ENCODE data around the gene PHTF2.
A peak's percentile ranks its signal among the peaks of the same experiment; 100 is the strongest.
"Not testable (repeated sequence)": the region's sequence is repeated elsewhere in the genome, so short reads cannot be mapped to it uniquely, and the experiment has no call there.

PHTF2 gene

DNA sequence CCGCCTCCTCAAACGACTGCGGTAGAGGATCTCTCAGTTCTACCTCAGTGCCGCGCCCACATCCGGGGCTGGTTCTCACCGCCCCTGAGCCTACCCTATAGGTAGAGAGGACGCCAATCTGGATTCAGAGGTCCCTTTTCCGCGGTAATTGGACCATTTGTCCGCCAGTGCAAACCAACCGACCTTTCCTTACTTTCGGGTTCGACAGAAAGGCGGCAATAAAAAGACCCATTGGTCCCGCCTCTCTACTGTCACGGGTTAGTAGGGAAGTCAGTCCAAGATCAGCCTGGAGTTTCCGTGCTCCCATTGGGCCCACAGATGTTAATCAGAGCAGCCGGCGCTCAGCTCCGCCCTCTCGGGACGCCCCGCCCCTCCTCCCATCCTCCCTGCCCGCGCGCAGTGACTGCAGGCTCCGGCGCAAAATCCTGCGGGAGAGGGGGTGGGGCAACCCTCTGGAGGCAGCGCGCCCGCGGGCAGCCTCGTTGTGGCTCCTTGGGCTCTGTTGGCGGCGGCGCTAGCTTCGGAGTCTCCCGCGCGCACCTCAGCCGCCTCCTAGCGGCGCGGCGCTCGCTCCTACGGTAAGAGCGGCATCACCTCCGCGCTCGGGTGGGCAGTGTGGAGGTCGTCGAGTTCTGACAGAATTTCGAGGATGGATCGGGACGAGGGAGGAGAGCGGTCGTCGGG lies at the start of gene PHTF2, which contains the start of gene TMEM60:
TSS of gene PHTF2 (plus strand) at position 380 of the 684 bp plus-strand sequence.
TSS of gene TMEM60 (minus strand) at position 41 of the 684 bp plus-strand sequence. CDS start 4,061 bp downstream, outside the sequence.
- peak; percentile 94 for DNase-seq

GRCh38 chr7:77752016-77752415 lies 46.6 kb upstream of the PHTF2 start:
- DNase-seq, result peak; percentile 7

DNA sequence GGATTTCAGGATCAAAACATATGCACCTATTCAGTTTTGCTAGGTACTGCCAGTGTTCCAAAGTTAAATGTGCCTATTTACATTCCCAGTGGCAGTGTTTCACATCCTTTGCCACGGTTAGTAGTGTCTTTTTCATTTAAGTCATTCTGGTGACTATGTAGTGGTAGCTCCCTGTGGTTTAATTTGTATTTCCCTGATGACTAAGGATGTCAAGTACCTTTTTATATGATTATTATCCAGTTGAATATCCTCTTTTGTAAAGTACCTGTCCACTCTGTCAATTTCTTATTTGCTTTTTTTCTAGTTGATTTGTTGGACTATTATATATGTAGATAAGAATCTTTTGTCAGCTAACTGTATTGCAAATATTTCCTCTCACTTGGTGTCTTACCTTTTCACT lies 45.4 kb upstream of the PHTF2 start:
- no peak for DNase-seq

GRCh38 chr7:77757589-77757988 lies 41.0 kb upstream of the PHTF2 start:
- DNase-seq, result no peak

- DNase-seq, result peak; percentile 82
Observed at GRCh38 chr7:77759294-77759889, 39.2 kb upstream of the PHTF2 start.

DNA sequence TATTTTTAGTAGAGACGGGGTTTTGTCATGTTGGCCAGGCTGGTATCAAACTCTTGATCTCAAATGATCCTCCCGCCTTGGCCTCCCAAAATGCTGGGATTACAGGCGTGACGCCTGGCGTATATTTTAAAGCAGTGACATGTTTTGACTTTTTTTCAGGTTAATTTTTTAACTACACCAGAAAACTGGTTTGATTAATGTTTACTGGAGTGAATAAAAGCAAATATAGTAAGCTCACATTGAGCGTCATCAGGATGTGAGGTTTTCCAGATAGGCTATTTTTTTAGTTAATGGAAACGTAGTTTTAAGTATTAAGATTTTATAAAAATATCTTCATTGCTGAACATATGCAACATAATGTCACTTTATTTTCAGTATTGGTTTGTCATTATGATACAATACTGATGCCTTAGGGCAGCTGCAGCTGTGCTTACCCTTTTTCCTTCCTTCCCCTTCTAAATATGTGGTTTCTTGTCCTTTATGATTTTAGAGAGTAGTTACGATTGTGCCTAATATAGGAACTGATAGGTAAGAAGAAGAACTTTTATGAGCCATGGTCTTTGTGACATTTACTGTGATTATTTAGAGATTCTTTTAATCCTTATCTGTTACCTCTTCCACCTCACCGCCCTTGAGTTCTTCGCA lies 37.6 kb upstream of the PHTF2 start:
- DNase-seq, result no peak

- DNase-seq, result no peak
Observed at GRCh38 chr7:77765481-77765880, 33.1 kb upstream of the PHTF2 start.

DNA sequence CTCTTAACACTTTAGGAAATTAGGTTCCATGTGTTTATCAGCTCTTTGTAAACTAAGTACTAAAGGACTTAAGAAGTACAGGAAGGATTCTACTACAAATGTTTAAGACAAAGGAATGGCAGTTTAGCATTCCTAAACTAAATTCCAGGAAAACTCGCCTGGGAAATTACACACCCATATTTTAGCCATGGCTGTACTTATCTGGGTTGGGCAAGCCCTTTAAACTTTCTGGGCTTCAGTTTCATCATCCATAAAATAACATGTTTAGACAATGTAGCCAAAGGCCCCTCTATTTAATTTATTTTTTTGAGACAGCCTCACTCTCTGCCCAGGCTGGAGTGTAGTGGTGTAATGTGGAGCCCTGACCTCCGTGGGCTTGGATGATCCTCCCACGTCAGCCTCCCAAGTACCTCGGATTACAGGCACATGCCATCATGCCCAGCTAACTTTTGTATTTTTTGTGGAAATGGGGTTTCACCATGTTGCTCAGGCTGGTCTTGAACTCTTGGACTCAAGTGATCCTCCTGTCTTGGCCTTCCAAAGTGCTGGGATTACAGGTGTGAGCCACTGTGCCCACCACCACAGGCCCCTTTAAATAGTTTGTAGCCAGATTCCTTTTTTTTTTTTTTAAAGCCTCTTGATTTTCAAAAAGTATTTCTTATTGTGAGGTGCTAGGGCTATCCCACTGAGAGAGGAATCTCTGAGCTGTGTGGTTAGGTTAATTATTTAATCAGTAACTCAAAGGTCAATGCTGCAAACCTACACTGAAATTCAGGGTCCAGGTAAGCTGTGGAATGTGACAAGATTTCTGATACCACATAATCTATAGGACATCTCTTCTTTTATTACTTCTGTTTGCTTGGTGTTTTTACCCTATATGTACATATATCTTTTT lies 32.4 kb upstream of the PHTF2 start:
- no peak for DNase-seq

- DNase-seq, result no peak
Observed at GRCh38 chr7:77766801-77767605, 31.6 kb upstream of the PHTF2 start.

GRCh38 chr7:77770316-77770715 lies 28.3 kb upstream of the PHTF2 start:
- DNase-seq, result no peak

GRCh38 chr7:77771901-77772300 lies 26.7 kb upstream of the PHTF2 start:
- DNase-seq, result no peak

DNA sequence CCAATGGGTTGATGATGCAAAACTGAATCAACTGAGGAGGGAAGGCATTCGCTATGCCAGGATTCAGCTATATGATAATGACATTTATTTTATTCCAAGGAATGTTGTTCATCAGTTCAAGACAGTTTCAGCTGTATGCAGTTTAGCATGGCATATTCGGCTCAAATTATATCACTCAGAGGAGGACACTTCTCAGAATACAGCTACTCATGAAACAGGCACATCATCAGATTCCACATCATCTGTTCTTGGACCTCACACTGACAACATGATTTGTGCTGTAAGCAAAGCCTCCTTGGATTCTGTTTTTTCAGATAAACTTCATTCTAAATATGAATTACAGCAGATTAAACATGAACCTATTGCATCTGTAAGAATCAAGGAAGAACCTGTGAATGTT lies 20.0 kb upstream of the PHTF2 start:
- no peak for DNase-seq

DNA sequence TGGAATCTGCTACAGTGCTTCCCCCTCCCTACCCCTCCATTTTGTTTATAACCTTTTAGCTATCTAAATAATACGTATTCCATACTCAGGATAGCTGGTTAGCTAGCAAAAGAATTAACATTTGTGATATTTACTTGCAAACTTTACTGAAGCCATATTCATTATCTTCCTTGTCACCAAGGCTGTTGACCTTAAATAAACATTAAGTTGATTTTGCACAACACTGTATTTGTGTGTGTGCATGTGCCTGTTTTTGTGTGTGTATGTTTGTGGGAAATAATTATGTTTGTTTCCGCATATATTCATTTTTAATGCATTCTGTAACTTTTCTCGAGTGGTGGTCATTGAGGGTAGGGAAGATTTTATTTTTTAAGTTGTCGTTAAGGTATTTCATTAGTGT lies 16.2 kb upstream of the PHTF2 start:
- no peak for DNase-seq

DNA sequence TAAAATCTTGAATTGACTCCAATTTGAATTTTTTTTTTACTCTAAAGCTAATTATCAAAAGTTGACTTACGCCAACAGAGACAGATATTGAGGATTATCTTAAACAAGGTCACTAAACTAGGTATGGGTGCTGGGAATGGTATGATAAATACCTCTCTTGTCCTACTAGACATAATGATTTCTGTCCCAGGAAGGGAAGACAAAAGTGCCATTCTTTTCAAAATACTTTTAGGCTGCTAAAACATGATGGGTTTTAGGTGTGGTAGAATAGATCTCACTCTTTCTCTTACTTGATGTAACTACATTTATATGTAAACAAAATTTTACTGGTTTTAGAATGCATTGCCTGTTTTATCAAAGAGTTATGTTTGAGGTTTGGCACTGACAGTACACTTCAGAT lies 15.5 kb upstream of the PHTF2 start:
- no peak for DNase-seq

GRCh38 chr7:77783545-77783944 lies 15.0 kb upstream of the PHTF2 start:
- DNase-seq, result no peak

DNA sequence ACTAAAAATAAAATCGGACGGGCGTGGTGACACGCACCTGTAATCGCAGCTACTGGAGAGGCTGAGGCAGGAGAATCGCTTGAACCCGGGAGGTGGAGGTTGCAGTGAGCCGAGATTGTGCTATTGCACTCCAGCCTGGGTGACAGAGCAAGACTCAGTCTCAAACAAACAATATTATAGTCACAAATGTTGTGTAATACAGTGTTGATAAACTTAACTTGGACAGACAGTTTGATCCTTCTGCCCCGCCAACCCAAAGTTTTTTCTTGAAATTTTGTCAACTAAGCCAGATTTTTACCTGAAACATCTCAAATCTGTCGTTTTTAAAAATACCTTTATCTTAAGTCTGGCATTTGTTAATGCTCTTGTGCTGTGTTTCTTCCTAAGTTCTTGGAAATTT lies 14.1 kb upstream of the PHTF2 start:
- DNase-seq, result not testable (repeated sequence)

DNA sequence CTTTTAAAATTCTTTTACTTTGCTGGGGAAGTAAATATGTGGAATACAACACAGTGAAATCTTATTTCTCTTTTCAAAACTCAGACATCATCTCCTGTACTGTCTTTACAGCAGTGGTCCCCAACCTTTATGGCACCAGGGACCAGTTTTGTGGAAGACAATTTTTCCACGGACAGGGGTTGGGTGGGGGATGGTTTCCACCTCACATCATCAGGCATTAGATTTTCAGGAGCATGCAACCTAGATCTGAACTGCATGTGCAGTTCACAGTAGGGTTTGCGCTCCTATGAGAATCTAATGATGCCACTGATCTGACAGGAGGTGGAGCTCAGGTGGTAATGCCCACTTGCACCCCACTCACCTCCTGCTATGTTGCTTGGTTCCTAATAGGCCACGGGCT lies 12.6 kb upstream of the PHTF2 start:
- DNase-seq, result no peak

DNA sequence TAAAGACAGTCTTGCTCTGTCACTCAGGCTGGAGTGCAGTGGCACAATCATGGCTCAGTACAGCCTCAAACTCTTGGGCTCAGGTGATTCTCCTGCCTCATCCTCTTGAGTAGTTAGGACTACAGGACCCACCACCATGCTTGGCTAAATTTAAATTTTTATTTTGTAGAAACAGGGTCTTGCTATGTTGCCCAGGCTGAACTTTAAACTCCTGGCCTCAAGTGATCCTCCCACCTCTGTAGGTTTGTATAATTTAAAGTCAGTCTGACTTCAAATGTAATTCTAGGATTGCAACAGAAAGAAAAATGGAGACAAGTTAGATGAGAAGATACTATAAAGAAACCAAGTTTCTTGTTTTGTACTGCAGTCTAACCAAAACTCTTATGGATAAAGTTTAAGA lies 11.8 kb upstream of the PHTF2 start:
- DNase-seq, result no peak

GRCh38 chr7:77788327-77788902 lies 10.2 kb upstream of the PHTF2 start:
- DNase-seq, result no peak

GRCh38 chr7:77791336-77791735 lies 7.2 kb upstream of the PHTF2 start:
- DNase-seq, result no peak

- DNase-seq, result no peak
Observed at GRCh38 chr7:77791956-77792355, 6.6 kb upstream of the PHTF2 start.

DNA sequence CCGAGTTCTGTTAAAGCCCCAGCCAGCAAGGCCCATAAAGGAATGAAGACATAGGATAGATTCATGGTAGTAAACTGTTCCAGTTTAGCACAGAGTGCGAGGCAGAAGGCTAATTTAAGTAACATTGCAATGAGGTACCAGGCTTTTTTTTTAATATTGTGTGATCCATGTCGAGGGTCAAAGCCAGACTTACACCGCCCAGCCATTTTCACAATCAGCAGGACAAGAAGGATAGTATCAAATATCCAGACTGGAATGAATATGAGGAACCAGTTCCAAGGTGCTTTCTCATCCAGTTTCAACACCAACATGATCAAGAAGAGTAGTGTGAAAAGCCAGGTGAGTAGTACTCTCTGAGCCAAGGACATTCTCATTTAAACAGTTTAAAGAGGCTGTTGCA lies 4.6 kb upstream of the PHTF2 start:
- DNase-seq, result no peak

Data from CD4-positive, alpha-beta T cell treated with Interleukin-17A for 4 hours (primary cell).